MM.1S (cell line): ENCODE results near the gene ZNF598.

Experiments
- DNase-seq: peaks from one replicate; pipeline ENCODE4 v3.0.0-alpha.2; 2015
- H2AFZ ChIP-seq: fragments of 300-600 bp; sonication (generic); 2 replicates; pipeline ENCODE4 v1.6.0; 2016; ENCODE audit warnings: antibody characterized with exemption, low read length
- H3F3A ChIP-seq: fragments of 300-600 bp; sonication (generic); 2 replicates; pipeline ENCODE4 v1.6.1; 2016; ENCODE audit warnings: mild to moderate bottlenecking, antibody characterized with exemption, low read length, moderate library complexity, mixed read lengths; ENCODE audit not compliant: insufficient read depth
- H3K27ac ChIP-seq: fragments of 300-600 bp; sonication (generic); 2 replicates; pipeline ENCODE4 v1.5.1; 2016; ENCODE audit warnings: mild to moderate bottlenecking, low read length
- H3K27me3 ChIP-seq: fragments of 300-600 bp; sonication (generic); replicated peaks from 2 replicates; pipeline ENCODE4 v1.6.0; 2016; ENCODE audit warnings: low read length; ENCODE audit not compliant: insufficient read depth
- H3K36me3 ChIP-seq: fragments of 300-600 bp; sonication (generic); replicated peaks from 2 replicates; pipeline ENCODE4 v1.6.1; 2016; ENCODE audit warnings: mild to moderate bottlenecking, low read length, mixed read lengths; ENCODE audit not compliant: insufficient read depth
- H3K4me1 ChIP-seq: fragments of 300-600 bp; sonication (generic); 2 replicates; pipeline ENCODE4 v1.6.1; 2016; ENCODE audit warnings: low read length, mixed read lengths
- H3K4me2 ChIP-seq: fragments of 300-600 bp; sonication (generic); 2 replicates; pipeline ENCODE4 v1.6.0; 2016; ENCODE audit warnings: low read depth, low read length
- H3K4me3 ChIP-seq: fragments of 300-600 bp; sonication (generic); 2 replicates; pipeline ENCODE4 v1.5.1; 2016; ENCODE audit warnings: low read length, mixed read lengths
- H3K79me2 ChIP-seq: fragments of 300-600 bp; sonication (generic); 2 replicates; pipeline ENCODE4 v1.6.1; 2016; ENCODE audit warnings: mixed run types, low read length, mixed read lengths
- H3K9ac ChIP-seq: fragments of 300-600 bp; sonication (generic); 2 replicates; pipeline ENCODE4 v1.6.1; 2016; ENCODE audit warnings: low read length, mixed read lengths
- H3K9me2 ChIP-seq: fragments of 300-600 bp; sonication (generic); replicated peaks from 2 replicates; pipeline ENCODE4 v1.6.1; 2016; ENCODE audit warnings: mild to moderate bottlenecking, low read length, mixed read lengths; ENCODE audit not compliant: insufficient read depth
- H3K9me3 ChIP-seq: fragments of 300-600 bp; sonication (generic); replicated peaks from 2 replicates; pipeline ENCODE4 v1.6.1; 2016; ENCODE audit warnings: mild to moderate bottlenecking, low read length, mixed read lengths; ENCODE audit not compliant: insufficient read depth
- H4K20me1 ChIP-seq: fragments of 300-600 bp; sonication (generic); 2 replicates; pipeline ENCODE4 v1.6.1; 2016; ENCODE audit warnings: mild to moderate bottlenecking, low read length, moderate library complexity, mixed read lengths; ENCODE audit not compliant: insufficient read depth
- CTCF ChIP-seq: fragments of 300-600 bp; sonication (generic); IDR thresholded peaks from 2 replicates; pipeline ENCODE4 v1.5.1; 2016; ENCODE audit warnings: antibody characterized with exemption, low read length, mixed read lengths
- EZH2 ChIP-seq: fragments of 300-600 bp; sonication (generic); optimal IDR thresholded peaks from 2 replicates; pipeline ENCODE3; 2017; ENCODE audit warnings: low read depth, mild to moderate bottlenecking, antibody characterized with exemption, low read length, mixed read lengths
- EZH2phosphoT487 ChIP-seq: fragments of 300-600 bp; sonication (generic); IDR thresholded peaks from 2 replicates; pipeline ENCODE4 v1.6.1; 2018; ENCODE audit warnings: antibody characterized with exemption, low read length

ZNF598 gene

GRCh38 chr16:1990101-1990350 lies 19.6 kb downstream of the ZNF598 start:
- H3K4me2 ChIP-seq, result peak overlapping the region; percentile 99; the same call in 1 of the 2 replicates
- peaks cover 8% of the 10 kb centered on the region for H3K27me3 ChIP-seq
- no peaks in the 10 kb centered on the region for H3K9me2 ChIP-seq
- H3K9ac ChIP-seq, result no peak overlapping the region; the same call in 1 of the 2 replicates
- H3F3A ChIP-seq, result peaks cover 15% of the 10 kb centered on the region
- no peak for TF ChIP-seq EZH2
- TF ChIP-seq CTCF, result no peak
- no peak for TF ChIP-seq EZH2phosphoT487
- 0 out of 2 replicates have a peak, but pooled peaks cover 4% of the 10 kb centered on the region for H3K36me3 ChIP-seq
- H4K20me1 ChIP-seq, result no peaks in the 10 kb centered on the region
- H3K4me1 ChIP-seq, result peaks cover 25% of the 10 kb centered on the region
- peaks cover 10% of the 10 kb centered on the region for H3K79me2 ChIP-seq
- H3K4me3 ChIP-seq, result peak overlapping the region; percentile 70; the same call in 1 of the 2 replicates
- no peaks in the 10 kb centered on the region for H3K9me3 ChIP-seq
- peak overlapping the region; percentile 84; the same call in 1 of the 2 replicates for H2AFZ ChIP-seq
- DNase-seq, result no peak
- no peak overlapping the region for H3K27ac ChIP-seq

- Histone ChIP-seq H3K36me3 (0 out of 2 replicates have a peak, but pooled peaks cover 4% of the 10 kb centered on the region), H3K4me2 (peak within 1 kb of the TSS; percentile 99), H3K4me3 (peak within 1 kb of the TSS; percentile 70), H3F3A (peaks cover 21% of the 10 kb centered on the region), H3K9me3 (no peaks in the 10 kb centered on the region), H3K27ac (no peak within 1 kb of the TSS), H2AFZ (peak within 1 kb of the TSS; percentile 84), H3K9me2 (no peaks in the 10 kb centered on the region), H3K79me2 (peaks cover 15% of the 10 kb centered on the region), H4K20me1 (no peaks in the 10 kb centered on the region), H3K27me3 (peaks cover 8% of the 10 kb centered on the region), H3K4me1 (peaks cover 28% of the 10 kb centered on the region), H3K9ac (peak within 1 kb of the TSS; percentile 55; the same call in 1 of the 2 replicates)
- TF ChIP-seq EZH2phosphoT487 (no peak), EZH2 (no peak), CTCF (no peak)
- DNase-seq, result no peak
These were observed 20.2 kb downstream of the ZNF598 start, which contains the start of gene SYNGR3 for GRCh38 chr16:1989209-1990100. TSS of gene SYNGR3 (plus strand) at chr16:1989970. CDS start at chr16:1990103, 133 bp downstream.

DNA sequence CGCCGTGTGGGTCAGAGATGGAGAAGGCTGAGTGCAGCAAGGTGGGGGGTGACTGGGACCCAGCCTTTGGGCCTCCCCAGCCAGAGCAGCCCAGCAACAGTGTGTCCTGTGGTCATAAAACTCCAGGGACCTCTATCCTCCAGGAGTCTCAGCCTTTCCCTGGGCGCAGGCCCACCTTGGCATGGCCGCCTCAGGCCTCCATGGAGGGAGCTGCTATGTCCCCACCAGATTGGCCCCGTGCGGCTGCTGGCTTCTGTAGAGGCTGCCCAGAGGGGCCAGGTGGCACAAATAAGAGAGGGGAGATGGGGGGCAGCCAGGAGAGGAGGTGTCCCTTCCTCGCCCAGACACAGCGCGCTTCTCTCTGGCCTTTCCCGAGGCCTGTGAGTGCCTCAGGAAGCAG lies 22.4 kb downstream of the ZNF598 start:
- Histone ChIP-seq H2AFZ (no peak overlapping the region), H3K4me2 (no peak overlapping the region), H3K79me2 (peaks cover 16% of the 10 kb centered on the region), H4K20me1 (no peaks in the 10 kb centered on the region), H3F3A (peaks cover 26% of the 10 kb centered on the region), H3K4me3 (no peak overlapping the region), H3K27ac (no peak overlapping the region), H3K9ac (no peak overlapping the region), H3K4me1 (peaks cover 31% of the 10 kb centered on the region), H3K36me3 (0 out of 2 replicates have a peak, but pooled peaks cover 4% of the 10 kb centered on the region), H3K9me2 (no peaks in the 10 kb centered on the region), H3K27me3 (peaks cover 22% of the 10 kb centered on the region), H3K9me3 (no peaks in the 10 kb centered on the region)
- TF ChIP-seq CTCF (no peak), EZH2phosphoT487 (no peak), EZH2 (no peak)
- no peak for DNase-seq
